HFF-Myc (cell line): Measurements from ENCODE around the gene USP27X.

ENCODE experiments used
- DNase-seq: peaks from one replicate; pipeline ENCODE4 v3.0.0-alpha.2; 2011; ENCODE audit warnings: low read depth; ENCODE audit errors: extremely low read depth
- H3K4me3 ChIP-seq: replicated peaks from 2 replicates; pipeline ENCODE4 v1.5.1; 2011; ENCODE audit warnings: low read depth, mild to moderate bottlenecking, control low read depth, low read length
- CTCF ChIP-seq: IDR thresholded peaks from 2 replicates; pipeline ENCODE4 v1.5.1; 2012; ENCODE audit warnings: mild to moderate bottlenecking, low read depth, low read length, control low read depth; ENCODE audit errors: missing control alignments

Gene USP27X

GRCh38 chrX:49879656-49880277 lies 483 bp downstream of the USP27X start:
- DNase-seq = no peak
- no peak for TF ChIP-seq CTCF
- H3K4me3 ChIP-seq = peak overlapping the region; percentile 47

- H3K4me3 ChIP-seq = no peak overlapping the region
- no peak for DNase-seq
- TF ChIP-seq CTCF = no peak
These were observed 1.4 kb downstream of the USP27X start for GRCh38 chrX:49880668-49881067.

GRCh38 chrX:49884290-49884862 lies 5.1 kb downstream of the USP27X start:
- H3K4me3 ChIP-seq = no peak overlapping the region
- peak; percentile 24 for DNase-seq
- TF ChIP-seq CTCF = peak; percentile 76

- no peak for TF ChIP-seq CTCF
- no peak overlapping the region for H3K4me3 ChIP-seq
- DNase-seq = no peak
These were observed 13.3 kb downstream of the USP27X start for GRCh38 chrX:49892542-49892941.

GRCh38 chrX:49896951-49897350 lies 17.7 kb downstream of the USP27X start:
- TF ChIP-seq CTCF = no peak
- no peak for DNase-seq
- H3K4me3 ChIP-seq = no peak overlapping the region

- no peak for TF ChIP-seq CTCF
- no peak for DNase-seq
- no peak overlapping the region for H3K4me3 ChIP-seq
These were observed 21.8 kb downstream of the USP27X start for GRCh38 chrX:49901048-49901447.

- DNase-seq = no peak
- no peak for TF ChIP-seq CTCF
These were observed 31.1 kb downstream of the USP27X start for GRCh38 chrX:49910344-49910743.

More at GRCh38 chrX:49910344-49910743, 31.1 kb downstream of the USP27X start:
- no peak overlapping the region for H3K4me3 ChIP-seq
